BJ (cell line): ENCODE measurements around the gene ASCC3. TPM values are rescaled to one million over a fixed set of nuclear protein-coding genes. Genes with fewer than 3 reads are reported as not detected.
A peak's percentile ranks its signal among the peaks of the same experiment; 100 is the strongest.

Experiments used
- CTCF ChIA-PET: fragments of 350-600 bp; formaldehyde crosslinking; extraction: SDS; loops from one replicate; lab custom pipeline; 2021; ENCODE audit warnings: antibody characterized with exemption, inconsistent platforms; lab: Yijun Ruan, JAX
- POLR2A ChIA-PET: fragments of 300-600 bp; sonication (Branson Sonifier 250); formaldehyde crosslinking; extraction: SDS; loops from one replicate; lab custom pipeline; 2021; ENCODE audit warnings: antibody characterized with exemption; lab: Charles Lee
- DNase-seq: peaks from one replicate; pipeline ENCODE4 v3.0.0-alpha.2; 2011; ENCODE audit warnings: low read depth
- H3K27me3 ChIP-seq: 2 replicates; pipeline ENCODE4 v1.6.0; 2011; ENCODE audit warnings: low read length; ENCODE audit not compliant: control insufficient read depth, insufficient read depth
- H3K36me3 ChIP-seq: 2 replicates; pipeline ENCODE4 v1.5.1; 2011; ENCODE audit warnings: low read length; ENCODE audit not compliant: control insufficient read depth, insufficient read depth
- H3K4me3 ChIP-seq: 2 replicates; pipeline ENCODE4 v1.5.1; 2011; ENCODE audit warnings: low read depth, mild to moderate bottlenecking, control low read depth, low read length
- CTCF ChIP-seq: IDR thresholded peaks from 2 replicates; pipeline ENCODE4 v1.5.1; 2011; ENCODE audit warnings: low read depth, mild to moderate bottlenecking, control low read depth, inconsistent platforms, low read length, moderate library complexity; ENCODE audit not compliant: insufficient read depth
- polyA plus RNA-seq: library from polyadenylated mRNA; depleted of rRNA; stranded (reverse); fragments of >200 nt; gene quantifications from 2 replicates; pipeline ENCODE4 v1.2.3, GENCODE V29; 2011

The ASCC3 gene
- polyA plus RNA-seq, 1 experiment: 30.4 TPM

GRCh38 chr6:100592929-100593328 is 288.2 kb downstream of the ASCC3 start:
- TF ChIP-seq CTCF: no peak
- peaks cover 5% of the 10 kb centered on the region; the same call in 1 of the 2 replicates for H3K36me3 ChIP-seq
- DNase-seq: no peak
- H3K27me3 ChIP-seq: no peaks in the 10 kb centered on the region
- CTCF ChIA-PET: no interaction called here
- H3K4me3 ChIP-seq: no peak overlapping the region
- POLR2A ChIA-PET: no interaction called here

- no peak for TF ChIP-seq CTCF
- Histone ChIP-seq H3K36me3 (no peaks in the 10 kb centered on the region; the same call in 1 of the 2 replicates), H3K4me3 (no peak overlapping the region), H3K27me3 (no peaks in the 10 kb centered on the region)
- POLR2A ChIA-PET: no interaction called here
- no peak for DNase-seq
- CTCF ChIA-PET: no interaction called here
Observed at GRCh38 chr6:100577425-100577824, 303.7 kb downstream of the ASCC3 start.

- Histone ChIP-seq H3K4me3 (no peak overlapping the region), H3K27me3 (no peaks in the 10 kb centered on the region), H3K36me3 (no peaks in the 10 kb centered on the region; the same call in 1 of the 2 replicates)
- CTCF ChIA-PET: interaction anchor here (0.7 kb wide), 1 partner anchor 12 kb away, joined by 3 read pairs; no protein-coding TSS in a partner anchor
- DNase-seq: no peak
- POLR2A ChIA-PET: no interaction called here
- TF ChIP-seq CTCF: no peak
Observed at GRCh38 chr6:100575921-100576320, 305.2 kb downstream of the ASCC3 start.

GRCh38 chr6:100574836-100575235 is 306.3 kb downstream of the ASCC3 start:
- Histone ChIP-seq H3K4me3 (no peak overlapping the region), H3K27me3 (no peaks in the 10 kb centered on the region), H3K36me3 (peaks cover 2% of the 10 kb centered on the region)
- ChIA-PET POLR2A (no interaction called here), CTCF (interaction anchor here (0.9 to 2.5 kb wide), 3 partner anchors 47 to 468 kb away, joined by 3 to 5 read pairs (median 4); no protein-coding TSS in a partner anchor)
- DNase-seq: no peak
- TF ChIP-seq CTCF: no peak

GRCh38 chr6:100573166-100573565 is 308.0 kb downstream of the ASCC3 start:
- Histone ChIP-seq H3K27me3 (no peaks in the 10 kb centered on the region), H3K4me3 (no peak overlapping the region), H3K36me3 (peaks cover 4% of the 10 kb centered on the region)
- no peak for DNase-seq
- TF ChIP-seq CTCF: peak; percentile 37; the same call in 1 of the 2 replicates
- CTCF ChIA-PET: interaction anchor here (2.5 kb wide), 1 partner anchor 46 kb away, joined by 5 read pairs; no protein-coding TSS in a partner anchor
- POLR2A ChIA-PET: no interaction called here
